ENCODE results near the gene FNDC7. TPM values are rescaled to one million over a fixed set of nuclear protein-coding genes. Genes with fewer than 3 reads are reported as not detected.
A peak's percentile ranks its signal among the peaks of the same experiment; 100 is the strongest.

The FNDC7 gene
- total RNA-seq, 3 donors from 2014 or later = not detected

GRCh38 chr1:108734171-108734865 is 21.6 kb downstream of the FNDC7 start:
- intact Hi-C loops (cut with DNase I, micrococcal nuclease) = no loop called here
- Histone ChIP-seq H3K36me3 (ENCODE audit: low read depth) (no peaks in the 10 kb centered on the region), H3K4me1 (ENCODE audit: low read depth) (no peaks in the 10 kb centered on the region), H3K4me3 (no peak overlapping the region), H3K9me3 (no peaks in the 10 kb centered on the region)
- ATAC-seq (no peak), DNase-seq (no peak)
- TF ChIP-seq CTCF (IDR thresholded peaks at IDR 0.05) = no peak

GRCh38 chr1:108742253-108742652 is 29.5 kb downstream of the FNDC7 start:
- Histone ChIP-seq H3K4me3 (no peak overlapping the region), H3K4me1 (ENCODE audit: low read depth) (no peaks in the 10 kb centered on the region), H3K36me3 (ENCODE audit: low read depth) (no peaks in the 10 kb centered on the region), H3K9me3 (no peaks in the 10 kb centered on the region)
- intact Hi-C loops (cut with DNase I, micrococcal nuclease) = no loop called here
- ATAC-seq (no peak), DNase-seq (no peak)
- TF ChIP-seq CTCF (IDR thresholded peaks at IDR 0.05) = no peak

GRCh38 chr1:108745980-108746381 is 33.3 kb downstream of the FNDC7 start:
- no peak for DNase-seq
- no peak for ATAC-seq
- Histone ChIP-seq H3K36me3 (ENCODE audit: low read depth) (no peaks in the 10 kb centered on the region), H3K4me3 (peak overlapping the region; percentile 52), H3K9me3 (no peaks in the 10 kb centered on the region), H3K4me1 (ENCODE audit: low read depth) (no peaks in the 10 kb centered on the region)
- no peak for TF ChIP-seq CTCF (IDR thresholded peaks at IDR 0.05)
- intact Hi-C loops (cut with DNase I, micrococcal nuclease) = no loop called here

- peak; percentile 96 for TF ChIP-seq CTCF (IDR thresholded peaks at IDR 0.05)
- H3K36me3 ChIP-seq (ENCODE audit: low read depth) = no peaks in the 10 kb centered on the region
- ATAC-seq (peak; percentile 96), DNase-seq (peak; percentile 99 to 100 (median 100))
- intact Hi-C loops (cut with DNase I, micrococcal nuclease) = no loop called here
- peak within 1 kb of the TSS; percentile 52 for H3K4me3 ChIP-seq
- H3K4me1 ChIP-seq (ENCODE audit: low read depth) = no peaks in the 10 kb centered on the region
- H3K9me3 ChIP-seq = no peaks in the 10 kb centered on the region
Measured at GRCh38 chr1:108746382-108747170, 33.9 kb downstream of the FNDC7 start, which contains the start of gene STXBP3. Gene STXBP3, plus strand, starts transcription at chr1:108746674. Its CDS starts 64 bp downstream, at chr1:108746738.

- intact Hi-C loops (cut with DNase I, micrococcal nuclease) = no loop called here
- no peaks in the 10 kb centered on the region for H3K36me3 ChIP-seq (ENCODE audit: low read depth)
- DNase-seq = peak; percentile 76 to 85 (median 83)
- ATAC-seq = peak; percentile 75
- no peaks in the 10 kb centered on the region for H3K9me3 ChIP-seq
- H3K4me3 ChIP-seq = peak overlapping the region; percentile 52
- H3K4me1 ChIP-seq (ENCODE audit: low read depth) = no peaks in the 10 kb centered on the region
- no peak for TF ChIP-seq CTCF (IDR thresholded peaks at IDR 0.05)
Measured at GRCh38 chr1:108747171-108747850, 34.6 kb downstream of the FNDC7 start.
